ENCODE measurements around the gene TRPM3. TPM values are rescaled to one million over a fixed set of nuclear protein-coding genes. Genes with fewer than 3 reads are reported as not detected.

The TRPM3 gene
- total and polyA plus RNA-seq, 2 donors (not counting 1 experiment from before 2014, with no cell fraction given): not detected

DNA sequence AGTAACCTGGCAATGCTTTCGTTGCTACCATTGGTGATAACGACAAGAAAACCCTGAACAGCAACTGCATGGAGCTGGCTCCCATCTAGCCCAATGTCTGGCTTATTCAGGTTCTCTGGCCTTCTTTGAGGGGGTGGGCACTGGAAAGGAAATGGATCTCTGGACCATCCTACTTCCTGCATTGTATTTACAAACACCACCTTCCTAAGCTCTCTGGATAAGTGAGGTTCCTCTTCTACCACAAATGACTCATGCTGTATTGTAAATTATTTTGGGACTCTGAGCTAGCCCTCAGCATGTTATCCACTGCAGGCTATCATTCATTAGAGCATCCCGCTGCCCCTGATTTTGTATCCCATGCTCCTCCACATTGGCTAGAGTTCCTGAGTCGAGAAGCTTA is 570.0 kb downstream of the TRPM3 start:
- CTCF ChIA-PET: interaction anchor here (0.9 kb wide), 1 partner anchor 24 kb away, joined by 3 read pairs; no protein-coding TSS in a partner anchor
- Mint-ChIP-seq H3K27me3 (no peaks in the 10 kb centered on the region), H3K4me1 (no peaks in the 10 kb centered on the region), H3K4me3 (no peak overlapping the region), H3K27ac (no peak overlapping the region), H3K9me3 (ENCODE audit: insufficient read depth) (no peaks in the 10 kb centered on the region)
- no peaks in the 10 kb centered on the region for H3K79me2 ChIP-seq (ENCODE audit: control insufficient read depth, insufficient read depth, low read length)
- no peak overlapping the region for H3K4me3 ChIP-seq (ENCODE audit: control extremely low read depth in 1 of 5, extremely low read depth in 1 of 5, insufficient read depth in 1 of 5, low read depth in 2 of 5, low read length in 4 of 5)
- H3K27ac ChIP-seq (ENCODE audit: low read length in 2 of 2): no peak overlapping the region
- no peak for ATAC-seq (ENCODE audit: low read depth)
- no peak for DNase-seq
- POLR2A ChIA-PET: no interaction called here
- no peaks in the 10 kb centered on the region for H3K27me3 ChIP-seq (replicated peaks in 1 of 4; ENCODE audit: control extremely low read depth in 1 of 4, control insufficient read depth in 3 of 4, insufficient read depth in 4 of 4, low read length in 3 of 4)
- H4K20me1 ChIP-seq (ENCODE audit: control insufficient read depth, insufficient read depth, low read length, poor library complexity, severe bottlenecking): no peaks in the 10 kb centered on the region
- no peaks in the 10 kb centered on the region for H3K4me1 ChIP-seq (ENCODE audit: control insufficient read depth in 2 of 2, insufficient read depth in 2 of 2, low read length in 2 of 2)
- H3K9ac ChIP-seq (ENCODE audit: low read length): no peak overlapping the region
- H3K9me3 ChIP-seq (ENCODE audit: control extremely low read depth in 1 of 3, control insufficient read depth in 2 of 3, insufficient read depth in 1 of 3, low read length in 2 of 3): no peaks in the 10 kb centered on the region
- TF ChIP-seq, protein P1, sequence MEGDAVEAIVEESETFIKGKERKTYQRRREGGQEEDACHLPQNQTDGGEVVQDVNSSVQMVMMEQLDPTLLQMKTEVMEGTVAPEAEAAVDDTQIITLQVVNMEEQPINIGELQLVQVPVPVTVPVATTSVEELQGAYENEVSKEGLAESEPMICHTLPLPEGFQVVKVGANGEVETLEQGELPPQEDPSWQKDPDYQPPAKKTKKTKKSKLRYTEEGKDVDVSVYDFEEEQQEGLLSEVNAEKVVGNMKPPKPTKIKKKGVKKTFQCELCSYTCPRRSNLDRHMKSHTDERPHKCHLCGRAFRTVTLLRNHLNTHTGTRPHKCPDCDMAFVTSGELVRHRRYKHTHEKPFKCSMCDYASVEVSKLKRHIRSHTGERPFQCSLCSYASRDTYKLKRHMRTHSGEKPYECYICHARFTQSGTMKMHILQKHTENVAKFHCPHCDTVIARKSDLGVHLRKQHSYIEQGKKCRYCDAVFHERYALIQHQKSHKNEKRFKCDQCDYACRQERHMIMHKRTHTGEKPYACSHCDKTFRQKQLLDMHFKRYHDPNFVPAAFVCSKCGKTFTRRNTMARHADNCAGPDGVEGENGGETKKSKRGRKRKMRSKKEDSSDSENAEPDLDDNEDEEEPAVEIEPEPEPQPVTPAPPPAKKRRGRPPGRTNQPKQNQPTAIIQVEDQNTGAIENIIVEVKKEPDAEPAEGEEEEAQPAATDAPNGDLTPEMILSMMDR (IDR thresholded peaks at IDR 0.05): no peak
- no peak for TF ChIP-seq EZH2 (IDR thresholded peaks at IDR 0.05; ENCODE audit: borderline replicate concordance, insufficient read depth, low read depth, low read length, poor library complexity, severe bottlenecking)
- H2AFZ ChIP-seq (ENCODE audit: insufficient read depth, low read depth, low read length, poor library complexity, severe bottlenecking): no peak overlapping the region
- no CpG with 5 or more reads among the region's 4 CpGs for WGBS (ENCODE audit: insufficient coverage)
- no peaks in the 10 kb centered on the region for H3K36me3 ChIP-seq (replicated peaks in 1 of 2; ENCODE audit: control extremely low read depth in 1 of 2, control insufficient read depth in 1 of 2, extremely low read depth in 1 of 2, insufficient read depth in 2 of 2, low read length in 1 of 2)
- intact Hi-C loops (cut with micrococcal nuclease): loop anchor here (10.0 kb wide), 1 partner anchor 53 kb away; no protein-coding TSS in a partner anchor
- H3K4me2 ChIP-seq (replicated peaks; ENCODE audit: low read depth, low read length, poor library complexity, severe bottlenecking): no peak overlapping the region

DNA sequence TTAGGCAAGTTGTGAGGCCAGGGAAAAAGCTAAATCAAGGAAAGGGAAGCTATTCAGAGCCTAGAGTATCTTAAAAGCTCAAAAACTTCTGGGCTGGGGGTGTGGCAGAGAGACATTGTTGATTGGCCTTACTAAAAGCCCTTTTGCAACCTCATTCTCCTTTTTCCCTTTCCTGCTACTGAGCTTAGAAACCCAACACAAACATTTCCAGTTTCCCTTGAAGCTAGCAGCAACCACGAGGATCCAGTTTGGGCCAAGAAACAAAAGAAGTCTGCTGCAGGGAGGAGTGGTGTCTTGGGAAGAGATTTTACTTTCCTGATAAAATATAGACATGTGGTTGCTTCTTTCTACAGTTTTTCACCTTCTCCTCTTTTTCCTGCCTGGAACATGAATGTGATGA is 571.5 kb downstream of the TRPM3 start:
- Histone ChIP-seq H3K27ac (ENCODE audit: low read length in 2 of 2) (no peak overlapping the region), H3K27me3 (replicated peaks in 1 of 4; ENCODE audit: control extremely low read depth in 1 of 4, control insufficient read depth in 3 of 4, insufficient read depth in 4 of 4, low read length in 3 of 4) (no peaks in the 10 kb centered on the region), H3K79me2 (ENCODE audit: control insufficient read depth, insufficient read depth, low read length) (no peaks in the 10 kb centered on the region), H3K4me1 (ENCODE audit: control insufficient read depth in 2 of 2, insufficient read depth in 2 of 2, low read length in 2 of 2) (no peaks in the 10 kb centered on the region), H3K9ac (ENCODE audit: low read length) (no peak overlapping the region), H3K4me3 (ENCODE audit: control extremely low read depth in 1 of 5, extremely low read depth in 1 of 5, insufficient read depth in 1 of 5, low read depth in 2 of 5, low read length in 4 of 5) (no peak overlapping the region), H4K20me1 (ENCODE audit: control insufficient read depth, insufficient read depth, low read length, poor library complexity, severe bottlenecking) (no peaks in the 10 kb centered on the region), H3K36me3 (replicated peaks in 1 of 2; ENCODE audit: control extremely low read depth in 1 of 2, control insufficient read depth in 1 of 2, extremely low read depth in 1 of 2, insufficient read depth in 2 of 2, low read length in 1 of 2) (no peaks in the 10 kb centered on the region), H2AFZ (ENCODE audit: insufficient read depth, low read depth, low read length, poor library complexity, severe bottlenecking) (no peak overlapping the region), H3K9me3 (ENCODE audit: control extremely low read depth in 1 of 3, control insufficient read depth in 2 of 3, insufficient read depth in 1 of 3, low read length in 2 of 3) (no peaks in the 10 kb centered on the region), H3K4me2 (replicated peaks; ENCODE audit: low read depth, low read length, poor library complexity, severe bottlenecking) (no peak overlapping the region)
- ATAC-seq (ENCODE audit: low read depth) (no peak), DNase-seq (no peak)
- intact Hi-C loops (cut with micrococcal nuclease): loop anchor here (10.0 kb wide), 1 partner anchor 55 kb away; no protein-coding TSS in a partner anchor
- Mint-ChIP-seq H3K27ac (no peak overlapping the region), H3K4me1 (no peaks in the 10 kb centered on the region), H3K9me3 (ENCODE audit: insufficient read depth) (no peaks in the 10 kb centered on the region), H3K4me3 (no peak overlapping the region), H3K27me3 (no peaks in the 10 kb centered on the region)
- ChIA-PET POLR2A (interaction anchor here (0.7 kb wide), 1 partner anchor 42 kb away, joined by 4 read pairs; no protein-coding TSS in a partner anchor), CTCF (no interaction called here)
- TF ChIP-seq, protein P1 (IDR thresholded peaks at IDR 0.05): no peak
- TF ChIP-seq EZH2 (IDR thresholded peaks at IDR 0.05; ENCODE audit: borderline replicate concordance, insufficient read depth, low read depth, low read length, poor library complexity, severe bottlenecking): no peak
- WGBS (ENCODE audit: insufficient coverage): no CpG with 5 or more reads among the region's 1 CpG
